DOHH2 (cell line): ENCODE measurements around the gene RASGRP4.

Source experiments
- H3F3A ChIP-seq: fragments of 200-600 bp; sonication (generic), shearing (Covaris generic); 2 replicates; pipeline ENCODE4 v1.6.0; 2016; ENCODE audit warnings: antibody characterized with exemption, mild to moderate bottlenecking; ENCODE audit not compliant: control insufficient read depth, insufficient read depth
- H3K27ac ChIP-seq: fragments of 200-600 bp; sonication (generic); 2 replicates; pipeline ENCODE4 v1.5.1; 2014; ENCODE audit warnings: low read depth, mild to moderate bottlenecking, low read length, moderate library complexity
- H3K27me3 ChIP-seq: fragments of 200-600 bp; sonication (generic); 2 replicates; pipeline ENCODE4 v1.6.1; 2014; ENCODE audit warnings: mild to moderate bottlenecking, low read length, mixed read lengths; ENCODE audit not compliant: control insufficient read depth
- H3K36me3 ChIP-seq: fragments of 200-600 bp; sonication (generic); 2 replicates; pipeline ENCODE4 v1.6.1; 2014; ENCODE audit warnings: mild to moderate bottlenecking, low read length, moderate library complexity, mixed read lengths; ENCODE audit not compliant: control insufficient read depth
- H3K4me1 ChIP-seq: fragments of 200-600 bp; sonication (generic); 2 replicates; pipeline ENCODE4 v1.6.1; 2014; ENCODE audit warnings: mild to moderate bottlenecking, low read length, mixed read lengths; ENCODE audit not compliant: control insufficient read depth
- H3K4me2 ChIP-seq: fragments of 200-600 bp; sonication (generic); 2 replicates; pipeline ENCODE4 v1.6.0; 2014; ENCODE audit warnings: mild to moderate bottlenecking, low read length, moderate library complexity
- H3K4me3 ChIP-seq: fragments of 200-600 bp; sonication (generic); 2 replicates; pipeline ENCODE4 v1.5.1; 2014; ENCODE audit warnings: mild to moderate bottlenecking, low read length, mixed read lengths
- H3K79me2 ChIP-seq: fragments of 200-600 bp; sonication (generic); 2 replicates; pipeline ENCODE4 v1.6.1; 2014; ENCODE audit warnings: mild to moderate bottlenecking, low read length, mixed read lengths; ENCODE audit not compliant: control insufficient read depth
- H3K9me2 ChIP-seq: fragments of 200-600 bp; sonication (generic); replicated peaks from 2 replicates; pipeline ENCODE4 v1.6.1; 2014; ENCODE audit warnings: mild to moderate bottlenecking, low read length, mixed read lengths; ENCODE audit not compliant: control insufficient read depth
- H3K9me3 ChIP-seq: fragments of 200-600 bp; sonication (generic); 2 replicates; pipeline ENCODE4 v1.6.1; 2014; ENCODE audit warnings: antibody characterized with exemption, low read length, mixed read lengths; ENCODE audit not compliant: control insufficient read depth, insufficient read depth
- H4K20me1 ChIP-seq: fragments of 200-600 bp; sonication (generic); 2 replicates; pipeline ENCODE4 v1.6.0; 2014; ENCODE audit warnings: low read depth, mild to moderate bottlenecking, antibody characterized with exemption, low read length, moderate library complexity; ENCODE audit not compliant: control insufficient read depth, insufficient read depth
- EZH2phosphoT487 ChIP-seq: fragments of 200-600 bp; sonication (generic); IDR thresholded peaks from 2 replicates; pipeline ENCODE4 v1.6.1; 2017; ENCODE audit warnings: borderline replicate concordance, mild to moderate bottlenecking, antibody characterized with exemption, low read length, moderate library complexity, mixed read lengths
- TF ChIP-seq, protein P1 (sequence below): fragments of 200-600 bp; sonication (generic); IDR thresholded peaks from one replicate; pipeline ENCODE4 v1.5.1; 2014; ENCODE audit warnings: antibody characterized with exemption, mild to moderate bottlenecking, low read depth, low read length; ENCODE audit not compliant: poor library complexity, severe bottlenecking

Gene RASGRP4

DNA sequence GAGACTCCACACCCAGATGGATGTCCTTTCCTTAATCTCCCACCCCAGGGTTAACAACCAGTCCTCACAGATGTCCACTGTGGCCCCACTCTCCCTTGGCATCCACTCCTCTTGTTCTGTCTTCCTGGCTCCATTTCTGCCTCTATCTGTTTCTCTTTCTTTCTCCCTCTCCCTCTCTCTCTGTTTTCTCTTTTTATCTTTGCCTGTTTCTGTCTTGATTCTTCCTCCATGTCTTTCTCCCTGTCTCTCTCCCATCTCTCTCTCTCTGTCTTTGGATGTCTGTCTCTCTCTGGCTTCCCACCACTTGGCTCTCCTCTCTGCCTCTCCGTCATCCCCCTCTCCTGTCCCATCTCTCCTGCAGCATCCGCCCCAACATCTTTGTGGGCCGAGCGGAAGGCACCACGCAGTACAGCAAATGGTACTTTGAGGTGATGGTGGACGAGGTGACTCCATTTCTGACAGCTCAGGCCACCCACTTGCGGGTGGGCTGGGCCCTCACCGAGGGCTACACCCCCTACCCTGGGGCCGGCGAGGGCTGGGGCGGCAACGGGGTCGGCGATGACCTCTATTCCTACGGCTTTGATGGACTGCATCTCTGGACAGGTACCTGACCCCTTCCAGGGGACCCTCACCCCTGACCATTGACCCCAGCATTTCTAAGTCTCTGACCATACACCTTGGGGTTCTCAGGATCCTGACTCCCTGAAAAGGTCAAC lies 31.8 kb upstream of the RASGRP4 start:
- Histone ChIP-seq H3K27me3 (no peaks in the 10 kb centered on the region), H3K36me3 (no peaks in the 10 kb centered on the region), H3K79me2 (no peaks in the 10 kb centered on the region), H3K4me3 (no peak overlapping the region), H3F3A (no peaks in the 10 kb centered on the region), H3K9me2 (no peaks in the 10 kb centered on the region), H3K27ac (no peak overlapping the region), H3K9me3 (no peaks in the 10 kb centered on the region; the same call in 1 of the 2 replicates), H4K20me1 (no peaks in the 10 kb centered on the region), H3K4me1 (no peaks in the 10 kb centered on the region), H3K4me2 (no peak overlapping the region)
- TF ChIP-seq, protein P1, sequence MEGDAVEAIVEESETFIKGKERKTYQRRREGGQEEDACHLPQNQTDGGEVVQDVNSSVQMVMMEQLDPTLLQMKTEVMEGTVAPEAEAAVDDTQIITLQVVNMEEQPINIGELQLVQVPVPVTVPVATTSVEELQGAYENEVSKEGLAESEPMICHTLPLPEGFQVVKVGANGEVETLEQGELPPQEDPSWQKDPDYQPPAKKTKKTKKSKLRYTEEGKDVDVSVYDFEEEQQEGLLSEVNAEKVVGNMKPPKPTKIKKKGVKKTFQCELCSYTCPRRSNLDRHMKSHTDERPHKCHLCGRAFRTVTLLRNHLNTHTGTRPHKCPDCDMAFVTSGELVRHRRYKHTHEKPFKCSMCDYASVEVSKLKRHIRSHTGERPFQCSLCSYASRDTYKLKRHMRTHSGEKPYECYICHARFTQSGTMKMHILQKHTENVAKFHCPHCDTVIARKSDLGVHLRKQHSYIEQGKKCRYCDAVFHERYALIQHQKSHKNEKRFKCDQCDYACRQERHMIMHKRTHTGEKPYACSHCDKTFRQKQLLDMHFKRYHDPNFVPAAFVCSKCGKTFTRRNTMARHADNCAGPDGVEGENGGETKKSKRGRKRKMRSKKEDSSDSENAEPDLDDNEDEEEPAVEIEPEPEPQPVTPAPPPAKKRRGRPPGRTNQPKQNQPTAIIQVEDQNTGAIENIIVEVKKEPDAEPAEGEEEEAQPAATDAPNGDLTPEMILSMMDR, result no peak

DNA sequence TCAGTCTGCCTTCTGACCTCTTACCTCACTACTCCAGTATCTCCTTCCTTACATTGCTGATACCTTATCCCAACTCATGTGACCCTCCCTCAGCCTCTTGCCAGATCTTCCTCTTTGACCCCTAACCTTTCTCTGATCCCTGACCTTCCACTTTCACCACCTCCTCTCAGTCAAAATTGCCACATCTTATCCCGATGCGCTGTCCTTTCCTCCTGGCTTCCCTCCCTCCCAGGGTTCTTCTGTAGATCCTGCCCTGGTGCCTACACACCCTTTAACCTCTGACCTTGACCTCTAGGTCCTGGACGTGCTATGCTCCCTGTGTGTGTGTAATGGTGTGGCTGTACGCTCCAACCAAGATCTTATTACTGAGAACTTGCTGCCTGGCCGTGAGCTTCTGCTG lies 31.2 kb upstream of the RASGRP4 start:
- Histone ChIP-seq H3K4me2 (no peak overlapping the region), H3K4me3 (no peak overlapping the region), H3K79me2 (no peaks in the 10 kb centered on the region), H3K9me2 (no peaks in the 10 kb centered on the region), H3K9me3 (no peaks in the 10 kb centered on the region; the same call in 1 of the 2 replicates), H3K36me3 (no peaks in the 10 kb centered on the region), H3K4me1 (no peaks in the 10 kb centered on the region), H4K20me1 (no peaks in the 10 kb centered on the region), H3K27ac (no peak overlapping the region), H3K27me3 (no peaks in the 10 kb centered on the region), H3F3A (no peaks in the 10 kb centered on the region)
- TF ChIP-seq, protein P1, result no peak
- TF ChIP-seq EZH2phosphoT487, result no peak

DNA sequence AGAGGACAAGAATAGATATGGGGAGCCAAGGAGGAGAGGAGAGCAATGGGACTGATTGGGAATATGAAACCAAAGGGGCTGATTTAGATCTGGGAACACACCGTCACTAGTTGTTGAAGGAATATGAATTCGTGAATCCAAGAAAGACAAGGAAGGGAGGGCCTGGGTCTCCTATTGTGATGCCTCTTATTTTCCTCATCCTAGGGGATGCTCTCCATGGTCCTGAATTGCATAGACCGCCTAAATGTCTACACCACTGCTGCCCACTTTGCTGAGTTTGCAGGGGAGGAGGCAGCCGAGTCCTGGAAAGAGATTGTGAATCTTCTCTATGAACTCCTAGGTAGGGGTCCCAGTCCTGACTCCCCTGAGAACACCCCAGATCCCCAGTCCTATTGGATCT lies 29.0 kb upstream of the RASGRP4 start:
- no peak for TF ChIP-seq EZH2phosphoT487
- TF ChIP-seq, protein P1, result no peak
- H4K20me1 ChIP-seq, result no peaks in the 10 kb centered on the region
- no peaks in the 10 kb centered on the region for H3K79me2 ChIP-seq
- H3K4me2 ChIP-seq, result no peak overlapping the region
- H3K36me3 ChIP-seq, result no peaks in the 10 kb centered on the region
- no peak overlapping the region for H3K27ac ChIP-seq
- H3K4me1 ChIP-seq, result no peaks in the 10 kb centered on the region
- H3K9me3 ChIP-seq, result no peaks in the 10 kb centered on the region; the same call in 1 of the 2 replicates
- H3K27me3 ChIP-seq, result no peaks in the 10 kb centered on the region
- no peak overlapping the region for H3K4me3 ChIP-seq
- no peaks in the 10 kb centered on the region for H3K9me2 ChIP-seq
- no peaks in the 10 kb centered on the region for H3F3A ChIP-seq

DNA sequence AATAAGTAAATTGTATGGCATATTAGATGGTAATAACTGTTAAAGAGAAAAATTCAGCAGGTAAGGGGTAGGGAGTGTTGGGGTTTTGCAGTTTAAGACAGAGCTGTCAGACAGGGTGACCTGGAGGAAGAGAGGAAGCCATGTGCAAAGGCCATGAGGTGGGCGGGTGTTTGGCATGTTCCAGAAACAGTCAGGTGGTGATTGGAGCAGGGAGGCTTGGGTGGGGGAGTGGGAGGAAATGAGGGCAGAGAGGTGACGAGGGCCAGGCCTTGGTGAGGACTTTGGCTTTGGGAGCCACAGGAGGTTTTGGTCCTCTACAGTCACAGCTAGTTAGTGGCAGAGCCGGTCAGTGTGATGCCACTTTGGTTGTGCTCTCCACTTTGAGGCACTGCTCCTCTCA lies 27.6 kb upstream of the RASGRP4 start:
- H3K9me2 ChIP-seq, result no peaks in the 10 kb centered on the region
- no peaks in the 10 kb centered on the region for H4K20me1 ChIP-seq
- H3K4me3 ChIP-seq, result no peak overlapping the region
- H3K9me3 ChIP-seq, result no peaks in the 10 kb centered on the region; the same call in 1 of the 2 replicates
- no peak for TF ChIP-seq EZH2phosphoT487
- TF ChIP-seq, protein P1, result no peak
- no peaks in the 10 kb centered on the region for H3K36me3 ChIP-seq
- H3F3A ChIP-seq, result no peaks in the 10 kb centered on the region
- no peaks in the 10 kb centered on the region for H3K4me1 ChIP-seq
- no peak overlapping the region for H3K27ac ChIP-seq
- no peaks in the 10 kb centered on the region for H3K27me3 ChIP-seq
- H3K79me2 ChIP-seq, result no peaks in the 10 kb centered on the region
- no peak overlapping the region for H3K4me2 ChIP-seq
